ENCODE results near the gene MMP3.
A peak's percentile ranks its signal among the peaks of the same experiment; 100 is the strongest.

MMP3 gene

DNA sequence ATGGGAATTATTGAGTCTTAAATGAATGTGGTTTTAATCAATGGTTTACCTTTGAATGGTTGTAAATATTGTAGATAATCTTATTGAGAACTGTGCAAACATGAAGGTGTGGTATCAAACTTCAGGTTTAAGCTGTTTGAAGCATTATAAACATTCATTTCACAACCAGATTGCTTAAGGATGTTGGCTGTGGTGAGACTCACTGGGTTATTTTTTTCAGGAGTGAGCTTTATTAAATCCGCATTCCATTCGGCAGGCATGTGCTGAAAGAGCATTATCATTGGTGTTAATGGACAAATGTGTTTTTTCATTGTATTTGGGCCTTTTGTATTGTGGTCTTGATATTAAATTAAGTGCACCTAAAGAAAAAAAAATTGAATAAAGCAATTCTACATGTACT is 9.7 kb downstream of the MMP3 start:
- TF ChIP-seq, protein P1, sequence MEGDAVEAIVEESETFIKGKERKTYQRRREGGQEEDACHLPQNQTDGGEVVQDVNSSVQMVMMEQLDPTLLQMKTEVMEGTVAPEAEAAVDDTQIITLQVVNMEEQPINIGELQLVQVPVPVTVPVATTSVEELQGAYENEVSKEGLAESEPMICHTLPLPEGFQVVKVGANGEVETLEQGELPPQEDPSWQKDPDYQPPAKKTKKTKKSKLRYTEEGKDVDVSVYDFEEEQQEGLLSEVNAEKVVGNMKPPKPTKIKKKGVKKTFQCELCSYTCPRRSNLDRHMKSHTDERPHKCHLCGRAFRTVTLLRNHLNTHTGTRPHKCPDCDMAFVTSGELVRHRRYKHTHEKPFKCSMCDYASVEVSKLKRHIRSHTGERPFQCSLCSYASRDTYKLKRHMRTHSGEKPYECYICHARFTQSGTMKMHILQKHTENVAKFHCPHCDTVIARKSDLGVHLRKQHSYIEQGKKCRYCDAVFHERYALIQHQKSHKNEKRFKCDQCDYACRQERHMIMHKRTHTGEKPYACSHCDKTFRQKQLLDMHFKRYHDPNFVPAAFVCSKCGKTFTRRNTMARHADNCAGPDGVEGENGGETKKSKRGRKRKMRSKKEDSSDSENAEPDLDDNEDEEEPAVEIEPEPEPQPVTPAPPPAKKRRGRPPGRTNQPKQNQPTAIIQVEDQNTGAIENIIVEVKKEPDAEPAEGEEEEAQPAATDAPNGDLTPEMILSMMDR (IDR thresholded peaks at IDR 0.05; ENCODE audit: insufficient read depth, low read depth, low read length, missing control alignments) = no peak
- H3K4me3 ChIP-seq (ENCODE audit: low read depth, low read length) = no peak overlapping the region
- DNase-seq (ENCODE audit: low read depth) = no peak

DNA sequence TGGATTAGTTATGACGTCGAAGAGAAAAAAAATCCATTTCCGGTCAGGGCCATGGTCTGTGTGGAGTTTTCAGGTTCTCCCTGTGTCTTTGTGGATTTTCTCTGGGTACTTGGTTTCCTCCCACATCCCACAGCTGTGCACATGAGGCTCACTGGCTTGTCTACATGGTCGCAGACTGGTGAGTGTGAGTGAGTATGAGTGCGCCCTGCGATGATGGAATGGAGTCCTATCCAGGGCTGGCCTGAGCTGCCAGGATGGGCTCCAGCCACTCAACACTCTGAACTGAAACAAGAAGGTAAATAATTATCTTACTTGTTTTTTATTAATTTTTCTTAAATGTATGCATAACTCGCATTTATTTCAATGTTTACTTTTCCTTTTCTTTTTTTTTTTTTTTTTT is 10.8 kb downstream of the MMP3 start:
- H3K4me3 ChIP-seq (ENCODE audit: low read depth, low read length) = no peak overlapping the region
- TF ChIP-seq, protein P1 (IDR thresholded peaks at IDR 0.05; ENCODE audit: insufficient read depth, low read depth, low read length, missing control alignments) = no peak
- no peak for DNase-seq (ENCODE audit: low read depth)

DNA sequence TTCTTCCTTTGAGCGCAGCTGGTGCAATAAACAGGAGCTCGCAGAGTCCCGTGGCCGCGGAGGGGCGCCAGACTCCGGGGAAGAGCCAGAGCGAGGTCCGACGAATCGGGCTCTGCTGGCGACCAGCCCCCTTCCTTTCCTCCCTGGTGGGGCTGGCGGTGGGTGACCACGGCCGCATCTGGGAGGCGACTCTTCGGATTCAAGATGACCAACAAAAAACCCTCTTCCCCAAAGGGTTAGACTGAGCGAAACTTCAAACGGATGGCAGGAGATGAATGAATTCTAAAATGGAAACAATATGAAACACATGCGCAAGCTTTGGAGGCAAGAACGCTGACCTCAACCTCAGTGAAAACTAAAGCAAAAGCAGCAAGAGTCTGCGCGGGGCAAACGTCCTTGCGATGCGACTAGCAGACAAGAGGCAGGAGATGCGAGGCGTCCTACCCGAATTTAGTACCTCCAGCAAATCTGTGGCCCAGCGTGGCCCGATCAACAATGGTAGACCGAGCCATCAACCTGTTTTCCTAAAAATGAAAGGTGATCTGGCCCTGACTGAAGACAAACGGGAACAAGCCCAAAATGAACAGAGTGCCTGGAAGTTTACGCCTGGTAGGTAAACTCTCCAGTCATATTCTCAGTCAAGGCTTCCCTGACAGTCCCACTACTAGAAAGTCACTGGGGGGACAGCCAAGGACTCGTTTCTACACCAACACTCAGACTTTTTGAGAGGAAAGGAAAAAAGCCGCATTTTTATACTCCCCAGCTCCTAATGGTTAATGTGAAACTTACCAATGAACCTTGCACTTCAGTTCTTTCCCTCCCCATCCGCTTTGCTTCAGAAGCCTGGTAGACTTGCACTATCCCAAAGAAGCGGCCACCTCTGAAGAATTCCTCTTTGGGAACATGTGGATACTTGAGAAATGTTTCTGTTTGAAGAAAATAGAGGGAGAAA is 11.6 kb downstream of the MMP3 start:
- peak; percentile 23 for DNase-seq (ENCODE audit: low read depth)
- no peak overlapping the region for H3K4me3 ChIP-seq (ENCODE audit: low read depth, low read length)
- TF ChIP-seq, protein P1 (IDR thresholded peaks at IDR 0.05; ENCODE audit: insufficient read depth, low read depth, low read length, missing control alignments) = peak; percentile 37

DNA sequence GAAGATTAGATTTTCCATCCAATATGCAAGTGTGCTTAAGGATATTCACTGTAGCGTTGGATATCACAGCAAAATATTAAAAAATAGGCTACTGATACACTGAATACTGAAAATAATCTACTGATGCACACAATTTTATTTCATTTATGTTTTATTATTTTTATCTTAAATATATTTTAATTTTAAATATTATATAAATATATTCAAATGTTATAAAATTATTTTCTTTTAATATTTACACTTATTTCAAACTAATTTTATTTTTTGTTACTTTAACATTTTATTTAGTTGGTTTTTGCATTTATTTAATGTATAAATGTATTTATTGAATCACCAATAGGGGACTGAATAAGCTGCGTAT is 12.3 kb downstream of the MMP3 start:
- no peak overlapping the region for H3K4me3 ChIP-seq (ENCODE audit: low read depth, low read length)
- DNase-seq (ENCODE audit: low read depth) = no peak
- TF ChIP-seq, protein P1 (IDR thresholded peaks at IDR 0.05; ENCODE audit: insufficient read depth, low read depth, low read length, missing control alignments) = no peak

DNA sequence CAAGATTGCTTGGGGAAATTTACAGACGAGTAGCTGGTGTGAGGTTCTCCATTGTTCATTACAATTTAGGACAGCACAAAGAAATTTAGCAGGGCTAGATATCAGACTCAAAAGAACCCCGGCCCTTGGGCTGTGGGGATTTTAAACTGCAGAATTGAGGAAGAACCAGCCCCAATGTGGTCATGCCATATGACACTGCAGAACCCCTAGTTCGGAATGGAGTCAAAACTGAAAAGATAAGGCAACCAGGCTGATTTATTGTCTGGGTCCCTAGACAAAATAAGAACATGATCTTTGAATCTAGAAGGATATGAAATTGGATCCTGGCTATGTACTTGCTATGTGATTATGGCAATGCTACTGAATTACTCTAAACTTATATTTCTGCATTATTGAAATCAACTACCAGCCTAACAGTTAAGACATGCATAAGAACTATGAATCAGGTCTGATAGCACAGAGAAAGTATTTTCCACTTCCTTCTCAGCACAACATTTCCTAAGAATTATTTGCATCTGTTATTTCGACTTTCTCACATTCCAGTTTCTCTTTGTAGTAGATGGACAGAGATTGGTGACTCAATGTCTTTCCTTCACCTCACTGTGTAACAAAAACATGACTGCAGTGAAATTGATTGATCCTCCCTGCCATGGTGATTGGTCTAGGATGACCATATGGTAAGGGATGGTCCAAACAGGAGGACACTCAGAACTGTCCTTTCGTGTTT is 13.2 kb downstream of the MMP3 start:
- TF ChIP-seq, protein P1 (IDR thresholded peaks at IDR 0.05; ENCODE audit: insufficient read depth, low read depth, low read length, missing control alignments) = no peak
- no peak for DNase-seq (ENCODE audit: low read depth)
- H3K4me3 ChIP-seq (ENCODE audit: low read depth, low read length) = no peak overlapping the region

DNA sequence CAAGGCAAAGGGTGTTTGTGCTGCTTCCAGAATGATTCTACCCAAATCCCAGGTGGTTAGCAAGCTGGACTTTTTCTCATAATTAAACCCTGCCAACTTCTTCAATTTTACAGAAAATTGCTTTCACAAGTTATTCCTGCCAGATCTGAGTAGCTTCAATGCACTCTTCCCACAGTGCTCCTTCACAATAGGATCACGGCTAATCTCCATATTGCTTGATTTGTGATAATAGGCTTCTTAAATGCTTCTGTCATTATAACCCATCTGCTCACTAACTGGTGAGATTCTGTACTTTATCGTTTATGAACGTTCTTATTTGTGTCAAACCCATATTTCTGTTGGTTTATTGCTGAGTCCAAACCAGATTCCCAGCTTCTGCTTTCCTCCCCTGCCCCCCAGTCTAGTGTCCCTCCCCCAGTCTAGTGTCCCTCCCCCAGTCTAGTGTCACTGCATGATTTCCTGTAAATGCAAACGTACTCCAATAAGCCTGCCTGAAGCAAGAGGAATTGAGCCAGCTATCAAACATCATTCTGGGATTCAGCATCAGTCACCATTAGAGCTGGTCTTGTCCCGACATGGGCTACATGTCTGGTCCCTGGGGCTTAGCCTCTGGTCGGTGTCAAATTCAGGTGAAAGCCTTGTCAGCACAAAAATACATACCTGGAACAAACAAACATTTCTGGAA is 14.0 kb downstream of the MMP3 start:
- TF ChIP-seq, protein P1 (IDR thresholded peaks at IDR 0.05; ENCODE audit: insufficient read depth, low read depth, low read length, missing control alignments) = no peak
- no peak for DNase-seq (ENCODE audit: low read depth)

More for the DNA sequence above, 14.0 kb downstream of the MMP3 start:
- no peak overlapping the region for H3K4me3 ChIP-seq (ENCODE audit: low read depth, low read length)
